Stimulated activated CD8-positive, alpha-beta memory T cell treated with anti-CD3 and anti-CD28 coated beads, Interleukin-12 subunit alpha, Interleukin-12 subunit beta, amount 100 ng/mL, for 1 hour (primary cell): Measurements from ENCODE around the gene STK32C.

Experiments used
- DNase-seq: peaks from one replicate; pipeline ENCODE4 v3.0.0-alpha.2; 2020; ENCODE audit warnings: low read depth

STK32C gene

DNA sequence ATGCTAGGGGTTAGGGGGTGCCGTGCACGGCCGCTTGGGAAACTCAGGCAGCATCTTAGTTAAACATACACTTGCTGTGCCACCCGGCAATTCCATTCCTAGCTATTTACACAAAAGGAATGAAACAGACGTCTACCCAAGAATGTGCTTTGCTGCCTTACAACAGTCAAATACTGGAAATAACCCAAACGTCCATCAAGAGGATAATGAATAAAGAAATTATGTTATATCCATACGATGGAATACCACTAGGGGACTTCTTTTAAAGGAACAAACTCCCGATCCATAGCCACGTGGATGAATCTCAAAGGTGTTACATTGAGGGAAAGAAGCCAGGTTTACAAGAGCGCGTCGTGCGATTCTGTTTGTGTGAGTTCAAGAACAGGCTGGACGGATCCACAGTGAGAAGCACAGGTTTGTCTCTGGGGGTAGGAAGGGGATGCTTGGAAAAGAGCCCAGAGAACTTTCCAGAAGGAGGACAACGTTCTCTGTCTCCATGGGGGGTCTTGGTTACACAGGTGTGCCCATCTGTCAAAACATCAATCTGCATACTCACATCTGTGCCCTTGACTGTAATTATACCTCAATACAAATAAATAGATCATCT, 41.8 kb downstream of the STK32C start:
- no peak for DNase-seq

DNA sequence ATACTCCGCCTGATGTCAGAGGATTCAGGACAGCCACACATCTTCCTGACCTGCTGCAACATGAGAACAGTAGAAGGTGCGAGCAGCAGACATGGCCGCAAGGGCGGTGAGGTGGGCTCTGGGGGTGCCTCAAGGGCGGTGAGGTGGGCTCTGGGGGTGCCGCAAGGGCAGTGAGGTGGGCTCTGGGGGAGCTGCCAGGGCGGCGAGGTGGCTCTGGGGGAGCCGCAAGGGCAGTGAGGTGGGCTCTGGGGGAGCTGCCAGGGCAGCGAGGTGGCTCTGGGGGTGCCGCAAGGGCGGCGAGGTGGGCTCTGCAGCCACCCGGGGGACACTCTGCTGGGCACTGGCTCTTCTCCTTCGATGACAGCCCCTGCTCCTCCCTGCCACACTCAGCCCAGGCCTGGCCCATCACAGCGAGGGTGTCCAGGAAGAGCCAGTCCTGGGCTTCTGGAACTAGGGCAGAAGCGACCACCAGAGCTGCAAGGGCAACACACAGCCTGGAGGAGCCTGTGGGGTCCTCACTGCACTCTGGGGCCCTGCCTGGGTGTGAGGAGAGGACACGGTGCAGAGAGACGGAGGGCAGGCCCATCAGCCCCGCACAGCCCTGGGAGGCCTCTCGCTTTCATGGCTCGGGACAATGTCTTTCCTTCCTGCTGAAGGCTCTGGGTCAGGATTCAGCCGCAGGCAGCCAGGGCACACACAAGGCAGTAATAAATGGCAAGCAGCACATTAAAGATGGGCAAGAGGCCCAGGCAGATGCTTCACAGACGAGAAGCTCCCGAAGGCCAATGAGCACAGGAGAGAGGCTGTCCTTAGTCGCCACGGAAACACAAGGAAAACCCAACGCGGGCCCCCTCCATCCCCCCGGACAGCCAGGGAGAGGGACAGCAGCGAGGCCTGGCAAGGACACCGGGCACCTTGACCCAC, 42.5 kb downstream of the STK32C start:
- no peak for DNase-seq

DNA sequence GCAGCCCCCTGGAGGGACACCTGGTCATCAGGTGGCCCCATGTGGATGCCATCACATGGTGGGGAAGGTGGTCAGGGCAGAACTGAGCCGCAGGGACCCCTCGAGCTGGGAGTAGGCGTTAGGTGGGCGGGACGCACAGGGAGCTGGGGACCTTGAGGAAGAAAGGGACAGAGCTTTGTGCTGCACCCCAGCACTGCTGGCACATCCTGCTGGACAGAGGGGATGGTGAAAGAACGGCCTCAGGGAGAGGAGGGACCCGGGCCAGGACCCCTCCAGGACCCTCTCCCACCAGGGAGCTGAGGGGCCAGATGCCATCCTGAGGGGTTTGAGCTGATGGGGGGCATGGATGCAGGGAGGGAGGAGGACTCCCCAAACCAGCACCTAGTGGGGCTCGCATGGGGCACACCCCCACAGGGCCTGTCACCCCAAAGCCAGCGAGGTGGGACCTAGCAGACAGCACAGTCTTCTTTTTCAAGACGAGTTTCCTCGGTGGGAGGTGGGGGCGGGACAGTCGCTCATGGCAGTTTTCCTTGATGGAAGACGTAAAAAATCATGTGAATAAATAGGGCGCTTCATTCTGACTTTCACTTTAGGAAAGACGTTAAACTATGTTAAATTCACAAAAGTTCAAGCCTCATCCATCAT, 43.3 kb downstream of the STK32C start:
- DNase-seq = no peak

DNA sequence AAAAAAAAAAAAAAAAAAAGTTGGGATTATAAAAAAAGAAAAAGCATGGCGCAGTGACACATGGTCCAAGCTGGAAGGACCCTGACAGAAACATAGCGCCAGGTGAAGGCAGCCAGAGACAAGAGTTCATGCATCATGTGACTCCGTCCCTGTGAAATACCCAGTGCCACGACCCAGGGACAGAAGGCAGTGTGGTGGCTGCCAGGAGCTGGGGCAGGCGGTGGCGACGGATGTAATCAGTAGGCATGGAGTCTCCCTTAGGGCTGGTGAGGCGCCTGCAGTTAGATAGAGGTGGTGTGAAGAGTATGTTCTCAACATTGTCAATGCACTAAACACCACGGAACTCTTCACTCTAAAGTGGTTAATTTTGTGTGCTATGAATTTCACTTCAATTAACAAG, 43.9 kb downstream of the STK32C start:
- no peak for DNase-seq

DNA sequence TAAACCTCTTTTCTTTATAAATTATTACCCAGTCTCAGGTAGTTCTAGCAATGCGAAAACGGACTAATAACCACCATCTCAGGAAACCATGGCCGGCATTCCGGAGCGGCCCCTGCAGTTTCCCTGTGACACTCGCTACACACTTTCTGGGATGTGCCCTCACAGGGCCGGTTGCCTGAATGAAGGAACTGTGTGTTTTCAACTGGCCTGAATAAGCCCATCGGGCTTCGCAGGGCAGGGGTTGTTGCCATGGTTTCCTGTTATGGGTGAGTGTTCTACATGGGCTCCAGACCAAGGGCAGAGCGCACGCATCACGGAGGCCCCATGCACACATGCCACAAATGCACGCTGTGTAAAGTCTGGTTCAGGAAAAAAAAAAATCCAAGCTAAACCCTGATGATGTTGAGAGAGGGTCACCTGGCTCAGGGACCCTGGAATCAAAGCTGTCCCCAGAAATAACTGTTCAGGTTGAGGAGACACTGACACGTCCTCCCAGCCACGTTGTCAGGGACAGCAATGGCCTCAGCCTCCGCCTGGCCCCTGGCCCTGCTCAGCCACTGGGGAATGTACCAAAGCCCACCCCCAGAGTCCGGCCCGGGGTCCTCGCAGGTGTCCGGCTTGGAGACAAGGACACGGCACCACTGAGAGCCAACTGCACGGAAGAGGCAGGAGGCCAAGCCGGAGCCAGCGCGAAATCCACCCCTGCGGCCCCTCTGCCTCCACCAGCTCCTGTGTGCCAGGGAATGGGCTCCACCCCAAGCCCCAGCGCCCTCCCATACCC, 47.9 kb downstream of the STK32C start:
- DNase-seq = no peak

DNA sequence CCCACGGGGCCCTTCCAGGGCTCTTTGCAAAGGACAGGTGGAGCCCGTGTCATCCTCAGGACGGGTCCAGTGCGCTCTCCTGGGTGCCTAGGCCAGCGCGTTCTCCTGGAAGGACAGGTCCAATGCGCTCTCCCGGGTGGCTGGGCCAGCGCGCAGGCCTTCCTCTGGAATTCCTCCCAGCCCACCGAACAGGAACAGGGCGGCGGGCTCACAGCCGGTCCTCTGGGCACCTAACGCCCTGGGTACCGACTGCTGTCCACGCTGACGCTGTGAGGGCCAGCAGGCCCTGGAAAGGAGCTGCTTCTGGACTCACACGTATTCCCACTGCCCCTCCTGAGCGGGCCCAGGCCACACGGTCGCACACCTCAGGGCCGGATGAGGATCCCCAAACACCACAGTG, 49.3 kb downstream of the STK32C start:
- no peak for DNase-seq

DNA sequence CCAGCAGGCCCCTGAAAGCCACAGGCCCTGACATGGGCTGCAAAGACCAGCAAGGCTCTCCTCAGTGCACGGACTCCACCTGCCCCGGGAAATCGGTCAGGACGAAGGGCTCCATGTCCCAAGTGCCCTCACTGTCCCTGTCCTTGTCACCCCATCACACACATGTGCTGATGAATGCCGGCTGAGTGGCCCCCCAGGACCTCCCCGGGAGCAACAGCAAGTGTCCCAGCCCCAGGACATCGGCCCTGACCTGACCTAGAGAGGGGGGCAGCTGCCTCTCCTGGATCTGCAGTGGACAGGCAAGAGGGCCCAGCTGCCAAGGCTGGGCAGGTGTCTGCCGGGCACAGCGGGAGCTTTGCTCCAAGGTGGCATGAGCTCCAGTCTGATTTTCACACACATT, 49.8 kb downstream of the STK32C start:
- DNase-seq = no peak

DNA sequence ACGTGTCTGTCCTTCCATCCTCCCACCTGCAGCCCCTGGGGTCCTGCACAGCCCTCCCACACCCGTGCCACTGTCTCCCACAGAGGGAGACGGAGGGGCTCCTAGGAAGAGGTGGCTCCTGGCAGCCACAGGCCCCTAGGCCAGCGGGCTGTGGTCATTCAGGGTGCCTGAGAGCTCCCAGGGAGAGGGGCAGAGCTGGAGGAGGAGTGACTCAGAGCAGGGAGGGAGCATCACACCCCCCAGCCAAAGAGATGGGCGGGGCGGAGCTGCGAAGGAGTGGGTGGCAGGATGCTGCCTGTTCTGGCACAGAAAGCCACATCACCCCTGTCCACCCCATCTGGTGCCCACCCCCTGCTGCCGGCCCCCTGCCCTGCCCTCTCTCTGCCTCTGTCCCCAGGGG, 50.5 kb downstream of the STK32C start:
- DNase-seq = no peak

DNA sequence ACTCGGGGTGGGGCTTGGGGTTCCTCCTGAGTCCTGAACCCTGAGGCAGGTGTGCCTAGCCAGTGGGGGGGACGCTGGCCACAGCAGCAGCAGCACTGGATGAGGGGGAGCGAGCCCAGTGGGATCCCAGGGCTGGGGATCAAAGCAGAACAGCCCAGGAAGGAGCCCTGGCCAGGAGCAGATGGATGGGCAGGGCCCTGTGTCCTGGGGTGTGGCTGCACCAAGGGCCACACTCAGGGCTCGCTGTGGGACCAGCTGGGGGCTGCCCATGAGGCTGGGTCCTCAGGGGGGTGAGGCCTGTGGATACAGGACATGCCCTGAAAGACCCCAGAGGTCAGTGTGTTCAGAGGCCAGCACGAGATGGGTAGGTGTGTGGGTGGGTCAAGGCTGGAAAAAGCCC, 50.9 kb downstream of the STK32C start:
- no peak for DNase-seq

DNA sequence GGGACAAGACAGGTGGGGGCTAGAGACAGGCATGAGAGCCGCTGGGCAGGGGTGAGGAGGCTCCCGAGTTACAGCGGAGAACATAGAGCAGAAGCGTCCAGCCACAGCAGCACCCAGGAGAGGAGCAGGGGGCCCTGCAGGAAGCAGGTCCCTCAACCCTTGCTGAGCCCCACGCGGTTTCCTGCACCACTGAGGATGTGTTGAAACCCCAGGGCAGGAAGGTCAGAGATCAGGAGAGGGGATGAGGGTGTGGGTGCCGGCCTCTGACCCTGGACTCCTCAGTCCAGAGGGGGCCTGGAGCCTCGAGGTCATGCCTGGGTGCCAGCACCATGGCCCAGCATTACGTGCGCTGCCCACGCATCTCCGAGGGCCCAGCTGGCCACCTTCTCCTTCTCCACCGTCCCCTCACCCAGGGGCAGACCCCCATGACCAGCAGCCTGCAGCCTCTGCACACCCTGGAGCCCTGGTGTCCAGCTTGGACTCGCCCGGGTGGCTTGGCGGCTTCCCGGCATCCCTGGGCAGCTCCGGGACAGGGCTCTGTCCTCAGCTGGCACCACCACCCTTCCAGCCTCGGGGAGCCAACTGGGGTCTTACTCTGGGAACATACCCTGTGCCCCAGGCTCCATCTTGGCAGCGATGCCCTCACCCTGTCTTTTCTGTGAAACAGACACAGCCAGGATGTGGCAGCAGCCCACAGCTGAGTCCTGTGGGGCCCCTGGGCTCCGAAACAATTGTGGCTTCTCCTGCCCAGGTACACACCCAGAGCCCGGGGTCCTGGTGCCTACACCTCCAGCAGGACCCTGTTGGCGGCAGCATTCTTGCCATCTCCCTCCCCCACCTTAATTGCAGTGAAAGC, 52.0 kb downstream of the STK32C start:
- no peak for DNase-seq

DNA sequence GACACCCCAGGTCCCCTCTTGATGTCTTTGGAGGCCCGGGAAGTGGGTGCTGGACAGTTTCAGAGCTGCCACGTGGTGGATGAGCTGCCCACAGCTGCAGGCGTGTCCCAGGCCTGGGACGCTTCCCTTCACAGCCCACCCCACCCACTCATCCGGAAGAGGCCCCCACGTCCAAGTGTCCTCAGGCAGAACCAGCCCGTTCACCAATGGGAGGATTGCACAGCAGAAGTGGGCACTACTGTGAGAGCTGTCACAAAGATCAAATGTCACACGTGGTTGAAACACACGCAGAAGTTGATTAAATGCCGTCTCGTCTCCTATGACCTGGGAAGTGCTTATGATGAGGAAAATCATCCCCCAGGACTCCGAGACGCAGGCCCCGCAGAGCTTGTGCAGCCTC, 52.9 kb downstream of the STK32C start:
- no peak for DNase-seq

DNA sequence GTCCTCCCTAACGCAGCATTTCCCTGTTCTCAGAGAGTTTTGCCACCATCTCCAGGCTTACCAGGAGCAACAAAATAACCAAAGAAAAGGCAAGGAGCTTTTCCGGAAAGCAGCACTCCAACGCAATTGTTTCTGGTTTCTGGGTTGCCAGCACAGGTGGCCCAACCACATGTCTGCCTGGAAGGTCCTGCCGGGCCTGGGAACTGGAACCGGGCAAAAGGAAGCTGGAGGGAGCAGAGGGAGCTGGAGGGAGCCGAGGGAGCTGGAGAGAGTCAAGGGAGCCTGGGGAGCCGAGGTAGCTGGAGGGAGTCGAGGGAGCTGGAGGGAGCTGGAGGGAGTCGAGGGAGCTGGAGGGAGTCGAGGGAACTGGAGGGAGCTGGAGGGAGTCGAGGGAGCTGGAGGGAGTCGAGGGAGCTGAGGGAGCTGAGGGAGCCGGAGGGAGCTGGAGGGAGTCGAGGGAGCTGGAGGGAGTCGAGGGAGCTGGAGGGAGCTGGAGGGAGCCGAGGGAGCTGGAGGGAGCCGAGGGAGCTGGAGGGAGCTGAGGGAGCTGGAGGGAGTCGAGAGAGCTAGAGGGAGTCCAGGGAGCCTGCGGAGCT, 54.6 kb downstream of the STK32C start:
- no peak for DNase-seq

DNA sequence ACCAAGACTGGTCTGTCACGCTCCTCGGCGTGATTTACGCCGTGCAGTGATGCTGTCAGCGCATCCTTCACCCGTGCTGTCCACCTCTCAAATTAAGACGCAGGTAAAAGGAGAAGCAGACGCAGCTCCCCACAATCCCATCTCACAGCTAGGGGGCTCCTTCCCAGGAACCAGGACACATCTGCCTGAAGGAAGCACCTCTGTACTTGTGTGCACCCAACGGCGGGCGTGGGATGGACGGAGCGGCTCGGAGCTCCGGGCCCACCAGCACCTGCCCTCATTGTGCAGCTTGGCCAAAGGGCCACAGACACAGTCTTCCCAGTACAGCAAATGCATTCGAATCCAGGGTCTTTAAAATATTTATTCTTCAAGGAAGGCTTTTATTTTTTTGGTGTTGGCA, 55.3 kb downstream of the STK32C start:
- DNase-seq = no peak

DNA sequence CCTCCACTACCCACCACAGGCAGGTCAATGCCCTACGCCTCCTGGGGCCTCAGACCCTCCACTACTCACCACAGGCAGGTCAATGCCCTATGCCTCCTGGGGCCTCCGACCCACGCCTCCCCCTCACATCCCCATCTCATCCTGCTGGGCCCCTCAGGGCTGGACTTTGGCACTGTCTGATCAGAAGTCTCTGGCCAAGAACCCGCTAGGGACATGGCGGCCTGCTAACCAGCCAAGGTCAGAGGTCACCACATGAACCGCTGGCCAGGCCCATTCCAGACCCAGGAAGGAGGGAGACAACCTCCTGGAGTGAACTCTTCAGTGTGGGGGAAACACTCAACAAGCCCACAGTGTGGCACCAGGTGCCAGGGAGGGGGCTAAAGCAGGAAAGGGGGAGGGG, 55.8 kb downstream of the STK32C start:
- DNase-seq = no peak

DNA sequence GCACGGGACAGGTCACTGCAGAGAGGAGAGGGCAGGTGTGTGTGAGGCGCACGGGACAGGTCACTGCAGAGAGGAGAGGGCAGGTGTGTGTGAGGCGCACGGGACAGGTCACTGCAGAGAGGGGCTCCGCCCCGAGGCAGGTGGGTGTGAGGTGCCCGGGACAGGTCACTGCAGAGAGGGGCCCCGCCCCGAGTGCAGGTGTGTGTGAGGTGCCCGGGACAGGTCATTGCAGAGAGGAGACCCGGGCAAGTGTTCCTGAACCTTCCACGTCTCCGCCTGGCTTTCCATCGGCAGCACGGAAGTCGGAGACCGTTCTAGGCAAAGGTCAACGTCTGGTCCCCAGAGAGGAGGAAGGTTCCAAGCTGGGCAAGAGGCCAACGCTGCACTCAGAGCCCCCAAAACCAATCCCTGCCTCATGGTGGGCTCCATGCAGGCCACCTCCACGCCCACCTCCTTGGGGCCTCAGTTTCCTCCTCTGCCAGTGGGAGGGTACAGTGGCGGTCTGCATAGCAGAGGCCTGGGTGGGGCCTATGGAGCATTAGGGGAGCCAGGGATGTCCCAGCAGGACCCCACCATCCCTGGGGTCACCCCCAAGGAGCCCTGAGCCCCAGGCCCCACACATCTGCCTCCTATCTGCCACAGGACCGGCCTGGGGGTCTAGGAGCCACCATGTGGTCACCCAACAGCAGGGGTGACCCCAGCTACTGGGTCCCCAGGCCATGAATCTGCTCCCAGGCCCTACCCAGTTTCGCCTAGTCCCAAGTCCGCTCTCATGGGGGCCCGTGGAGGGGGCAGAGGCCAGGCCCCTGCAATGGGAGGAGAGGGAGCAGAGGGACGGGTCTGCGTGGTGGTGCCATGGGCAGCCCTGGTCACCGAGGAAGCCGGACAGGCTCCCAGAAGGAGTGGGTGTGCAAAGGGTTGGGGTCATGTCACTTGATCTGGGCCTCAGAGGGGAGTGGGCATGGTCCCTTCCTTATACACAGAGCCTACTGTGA, 57.0 kb downstream of the STK32C start:
- no peak for DNase-seq

DNA sequence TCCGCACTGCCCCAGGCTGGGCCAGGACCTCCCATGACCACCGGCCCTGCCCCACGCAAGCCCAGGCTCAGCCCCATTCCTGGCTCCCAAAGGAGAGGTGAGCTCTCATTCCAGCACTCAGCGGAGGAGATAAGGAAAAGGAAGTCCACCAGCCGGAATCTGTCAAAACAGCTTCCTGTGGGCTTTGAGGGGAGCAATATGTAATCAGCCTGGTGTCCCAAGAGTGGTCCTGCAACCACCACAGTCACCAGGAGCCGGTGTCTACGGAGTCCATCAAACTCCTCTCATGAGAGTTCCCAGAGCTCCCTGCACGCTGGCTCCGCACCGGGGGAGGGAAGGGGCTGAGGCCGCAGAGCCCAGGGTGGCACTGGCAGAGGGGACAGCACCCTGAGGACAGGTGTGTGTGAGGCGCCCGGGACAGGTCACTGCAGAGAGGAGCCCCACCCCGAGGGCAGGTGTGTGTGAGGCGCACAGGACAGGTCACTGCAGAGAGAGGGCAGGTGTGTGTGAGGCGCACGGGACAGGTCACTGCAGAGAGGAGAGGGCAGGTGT, 57.9 kb downstream of the STK32C start:
- DNase-seq = no peak

DNA sequence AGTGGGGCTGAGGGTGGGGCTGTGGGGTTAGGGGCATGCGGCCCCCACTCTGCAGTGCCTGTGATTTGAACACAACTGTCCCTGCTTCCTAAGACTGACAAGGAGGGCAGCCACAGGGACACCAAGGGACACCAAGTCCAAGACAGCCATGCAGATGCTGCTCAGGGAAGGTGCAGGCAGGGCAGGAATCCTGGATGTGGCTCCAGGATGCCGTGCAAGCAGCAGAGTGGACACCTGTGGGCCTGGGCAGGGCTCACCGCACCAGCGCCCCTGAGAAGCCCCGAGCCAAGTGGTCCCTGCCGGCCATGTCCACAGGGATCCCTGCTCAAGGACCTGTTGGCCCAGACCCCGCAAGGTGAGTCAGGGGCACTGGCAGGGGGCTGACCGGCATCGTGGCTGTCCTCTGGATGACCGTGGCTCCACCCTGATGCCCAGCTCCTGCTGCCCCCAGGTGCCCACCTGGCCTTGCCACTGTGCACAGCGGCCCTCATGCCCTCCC, 58.5 kb downstream of the STK32C start:
- no peak for DNase-seq

DNA sequence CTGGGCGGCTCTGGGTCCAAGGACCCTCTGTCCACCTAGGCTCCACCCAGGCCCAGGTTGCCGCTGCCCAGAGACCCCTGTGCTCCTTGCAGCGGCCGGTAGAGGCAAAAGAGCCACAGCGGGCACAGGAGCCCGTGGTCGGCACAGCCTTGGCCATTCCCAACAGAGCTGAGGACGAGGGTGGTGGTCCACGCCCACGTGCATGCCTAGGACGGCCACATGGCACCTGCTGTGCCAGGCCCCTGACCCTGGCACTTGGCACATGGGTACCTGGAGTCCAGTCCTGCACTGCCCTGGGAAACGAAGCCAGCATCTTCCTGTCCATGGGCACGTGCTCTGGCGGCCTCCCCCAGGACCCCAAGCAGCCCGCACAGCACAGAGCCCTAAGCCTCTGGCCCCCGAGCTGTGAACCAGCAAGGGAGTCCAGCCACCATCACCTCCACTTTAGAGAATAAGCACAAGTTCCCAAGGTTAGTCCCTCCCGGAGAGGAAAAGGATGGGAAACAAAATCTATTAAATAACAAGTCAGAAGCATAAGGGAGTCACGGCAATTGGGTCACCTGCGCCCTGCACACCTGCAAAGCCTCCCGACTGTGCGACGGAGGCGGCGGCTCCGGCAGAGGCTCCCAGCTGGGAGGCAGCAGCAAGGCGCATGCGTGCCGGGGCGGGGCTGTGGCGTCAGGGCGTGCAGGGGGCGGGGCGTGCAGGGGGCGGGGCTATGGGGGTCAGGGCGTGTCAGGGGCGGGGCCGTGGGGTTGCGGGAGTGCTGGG, 59.1 kb downstream of the STK32C start:
- peak; percentile 58 for DNase-seq

DNA sequence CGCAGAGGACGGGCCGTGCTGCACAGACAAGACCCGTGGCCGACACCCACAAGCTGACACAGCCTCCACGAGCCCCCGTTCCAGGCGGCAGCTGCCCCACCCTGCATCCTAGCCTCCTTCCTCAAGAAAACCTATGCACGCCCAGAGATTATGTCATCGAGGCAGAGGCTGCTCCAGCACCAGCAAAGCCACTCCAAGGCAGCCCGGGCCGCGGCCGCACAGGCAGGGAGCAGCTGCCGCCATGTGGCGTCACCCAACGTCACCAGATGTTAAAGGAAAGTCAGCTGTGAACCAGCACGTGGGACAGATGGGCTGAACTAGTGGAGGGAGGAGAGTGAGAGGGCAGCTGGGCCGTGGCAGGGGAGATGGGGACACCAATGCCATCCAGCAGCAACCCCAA, 59.8 kb downstream of the STK32C start:
- no peak for DNase-seq
